H1 (cell line): ENCODE data around the gene SYNJ2. TPM values are rescaled to one million over a fixed set of nuclear protein-coding genes. Genes with fewer than 3 reads are reported as not detected.

Source experiments
- CTCF ChIA-PET: fragments of 300-600 bp; sonication (Branson Sonifier 250); formaldehyde crosslinking; loops from one replicate; lab custom pipeline; 2021; ENCODE audit not compliant: partially characterized antibody; lab: Charles Lee
- POLR2A ChIA-PET: fragments of 300-600 bp; sonication (Branson Sonifier 250); formaldehyde crosslinking; loops from one replicate; lab custom pipeline; 2021; ENCODE audit warnings: inconsistent platforms; ENCODE audit not compliant: partially characterized antibody; lab: Charles Lee
- DNase-seq, 2 experiments: peaks; one replicate each; pipeline versions ENCODE4 v3.0.0 to v3.0.0-alpha.2; 2010 to 2022; ENCODE audit warnings: low spot score in 2 of 2, low read depth in 1 of 2, mixed read lengths in 1 of 2
- FAIRE-seq: peaks from 2 replicates; lab custom pipeline; 2011; peaks lifted over from hg19 to GRCh38; lab: Jason Lieb, UNC
- H2AFZ ChIP-seq: 2 replicates; pipeline ENCODE4 v1.8.1; 2012; ENCODE audit warnings: low read length, inconsistent platforms
- H2AK5ac ChIP-seq: 2 replicates; pipeline ENCODE4 v1.6.1; 2013; ENCODE audit warnings: low read depth, low read length
- H2BK120ac ChIP-seq: replicated peaks from 2 replicates; pipeline ENCODE3; 2013; ENCODE audit warnings: low read depth, low read length, inconsistent platforms
- H2BK12ac ChIP-seq: 2 replicates; pipeline ENCODE4 v1.6.1; 2013; ENCODE audit warnings: low read depth, low read length
- H2BK15ac ChIP-seq: 2 replicates; pipeline ENCODE4 v1.6.1; 2013; ENCODE audit warnings: low read length
- H2BK20ac ChIP-seq: 2 replicates; pipeline ENCODE4 v1.6.1; 2013; ENCODE audit warnings: low read length
- H2BK5ac ChIP-seq: 2 replicates; pipeline ENCODE4 v1.6.1; 2013; ENCODE audit warnings: low read depth, low read length
- H3K14ac ChIP-seq: 2 replicates; pipeline ENCODE4 v1.6.1; 2013; ENCODE audit warnings: inconsistent platforms; ENCODE audit not compliant: insufficient read length
- H3K18ac ChIP-seq: 2 replicates; pipeline ENCODE4 v1.6.1; 2013; ENCODE audit warnings: low read length; ENCODE audit errors: extremely low read depth
- H3K23ac ChIP-seq: 2 replicates; pipeline ENCODE4 v1.6.1; 2013; ENCODE audit warnings: inconsistent platforms; ENCODE audit not compliant: insufficient read length
- H3K23me2 ChIP-seq: 2 replicates; pipeline ENCODE4 v1.6.1; 2013; ENCODE audit warnings: low read depth, low read length
- H3K27ac ChIP-seq: 2 replicates; pipeline ENCODE4 v1.6.1; 2011; ENCODE audit warnings: low read depth, low read length, inconsistent platforms
- H3K27me3 ChIP-seq, 4 experiments: replicated peaks in 1 of 4; 1 replicate in 1 of 4; 2 replicates in 3 of 4; pipeline versions ENCODE4 v1.6.1 to v1.8.1; 2011 to 2013; ENCODE audit warnings: low read length in 3 of 4, mild to moderate bottlenecking in 3 of 4, inconsistent platforms in 2 of 4, mixed read lengths in 2 of 4, moderate library complexity in 1 of 4; ENCODE audit not compliant: control insufficient read depth in 3 of 4, insufficient read depth in 3 of 4; ENCODE audit errors: extremely low read depth in 1 of 4
- H3K36me3 ChIP-seq, 4 experiments: 2 replicates each; pipeline versions ENCODE4 v1.6.1 to v1.8.1; 2011 to 2013; ENCODE audit warnings: mild to moderate bottlenecking in 4 of 4, low read length in 3 of 4, moderate library complexity in 2 of 4, control low read depth in 1 of 4, inconsistent platforms in 1 of 4; ENCODE audit not compliant: insufficient read depth in 4 of 4, control insufficient read depth in 2 of 4
- H3K4ac ChIP-seq: replicated peaks from 2 replicates; pipeline ENCODE3; 2013; ENCODE audit warnings: low read length, low read depth, mixed read lengths, inconsistent platforms; ENCODE audit not compliant: insufficient read length
- H3K4me1 ChIP-seq, 4 experiments: replicated peaks in 1 of 4; 1 replicate in 1 of 4; 2 replicates in 3 of 4; pipeline versions ENCODE4 v1.6.1 to v1.8.1; 2011 to 2013; ENCODE audit warnings: low read length in 3 of 4, inconsistent platforms in 2 of 4, mixed read lengths in 1 of 4; ENCODE audit not compliant: insufficient read depth in 4 of 4, control insufficient read depth in 3 of 4
- H3K4me2 ChIP-seq, 2 experiments: 2 replicates each; pipeline versions ENCODE4 v1.6.1 to v1.8.1; 2011 to 2013; ENCODE audit warnings: low read depth in 2 of 2, low read length in 2 of 2, control low read depth in 1 of 2, inconsistent platforms in 1 of 2, mild to moderate bottlenecking in 1 of 2; ENCODE audit not compliant: insufficient read depth in 1 of 2
- H3K4me3 ChIP-seq, 4 experiments: fragments of 200-600, 300-600 bp in 1 of 4; sonication (generic), shearing (Covaris generic), sonication (Bioruptor Twin) in 1 of 4; 2 replicates each; pipeline versions ENCODE4 v1.5.1 to v1.8.1; 2011 to 2016; ENCODE audit warnings: low read length in 4 of 4, low read depth in 3 of 4, control low read depth in 2 of 4, inconsistent platforms in 2 of 4, mild to moderate bottlenecking in 2 of 4, mixed read lengths in 1 of 4, moderate library complexity in 1 of 4; ENCODE audit not compliant: insufficient read depth in 2 of 4; ENCODE audit errors: extremely low read depth in 1 of 4
- H3K56ac ChIP-seq: replicated peaks from 2 replicates; pipeline ENCODE3; 2013; ENCODE audit warnings: low read depth, mild to moderate bottlenecking, mixed read lengths, low read length, inconsistent platforms; ENCODE audit not compliant: insufficient read length
- H3K79me1 ChIP-seq: 2 replicates; pipeline ENCODE4 v1.6.1; 2013; ENCODE audit warnings: low read depth, low read length, control low read depth
- H3K79me2 ChIP-seq, 2 experiments: 2 replicates each; pipeline versions ENCODE4 v1.6.1 to v1.8.1; 2012 to 2013; ENCODE audit warnings: low read length in 2 of 2, mild to moderate bottlenecking in 2 of 2, inconsistent platforms in 1 of 2; ENCODE audit not compliant: insufficient read depth in 2 of 2, control insufficient read depth in 1 of 2
- H3K9ac ChIP-seq, 4 experiments: replicated peaks in 1 of 4; 1 replicate in 1 of 4; 2 replicates in 3 of 4; pipeline versions ENCODE4 v1.6.1 to v1.8.1; 2011 to 2013; ENCODE audit warnings: low read depth in 3 of 4, low read length in 3 of 4, control low read depth in 2 of 4, mild to moderate bottlenecking in 2 of 4, moderate library complexity in 2 of 4, inconsistent platforms in 1 of 4; ENCODE audit errors: extremely low read depth in 1 of 4
- H3K9me3 ChIP-seq, 2 experiments: 2 replicates each; pipeline versions ENCODE4 v1.6.1 to v1.8.1; 2012 to 2013; ENCODE audit warnings: mild to moderate bottlenecking in 2 of 2, moderate library complexity in 2 of 2, control low read depth in 1 of 2, inconsistent platforms in 1 of 2, low read depth in 1 of 2, low read length in 1 of 2, mixed read lengths in 1 of 2; ENCODE audit not compliant: insufficient read depth in 2 of 2
- H4K20me1 ChIP-seq, 2 experiments: replicated peaks in 1 of 2; 2 replicates each; pipeline versions ENCODE3 to v1.8.1; 2011 to 2013; ENCODE audit warnings: inconsistent platforms in 2 of 2, low read length in 2 of 2, mild to moderate bottlenecking in 1 of 2; ENCODE audit not compliant: insufficient read depth in 2 of 2, control insufficient read depth in 1 of 2
- H4K5ac ChIP-seq: 2 replicates; pipeline ENCODE4 v1.6.1; 2013; ENCODE audit warnings: low read length, low read depth, mixed read lengths, inconsistent platforms; ENCODE audit not compliant: insufficient read length
- H4K8ac ChIP-seq: 2 replicates; pipeline ENCODE4 v1.8.0; 2013; ENCODE audit warnings: mild to moderate bottlenecking, moderate library complexity, low read length, inconsistent platforms; ENCODE audit not compliant: insufficient read depth; ENCODE audit errors: extremely low read depth
- H4K91ac ChIP-seq: replicated peaks from 2 replicates; pipeline ENCODE3; 2013; ENCODE audit warnings: low read length, mixed read lengths, inconsistent platforms; ENCODE audit not compliant: insufficient read length
- SUZ12 ChIP-seq: fragments of 200-600 bp; sonication (generic); IDR thresholded peaks from 2 replicates; pipeline ENCODE4 v1.6.1; 2012; ENCODE audit warnings: mild to moderate bottlenecking, inconsistent platforms, low read length, moderate library complexity, mixed read lengths
- TAF1 ChIP-seq: IDR thresholded peaks from 2 replicates; pipeline ENCODE4 v1.6.1; 2011; ENCODE audit warnings: mild to moderate bottlenecking, low read depth, low read length
- WGBS, 2 experiments: shearing (Covaris generic) in 1 of 2; methylation state at CpG; one replicate each; pipeline versions ENCODE4 v1.1.6 to v1.1.7; 2013 to 2015; ENCODE audit warnings: low lambda C conversion rate in 2 of 2, mixed read lengths in 2 of 2, inconsistent platforms in 1 of 2, low coverage in 1 of 2, missing lambda C conversion rate in 1 of 2; ENCODE audit not compliant: insufficient replicate concordance in 2 of 2, insufficient coverage in 1 of 2, insufficient read length in 1 of 2; ENCODE audit errors: extremely low coverage in 1 of 2, missing lambda C conversion rate in 1 of 2; 5-methylcytosine and 5-hydroxymethylcytosine counted together
- polyA plus RNA-seq, 7 experiments: library from polyadenylated mRNA; depleted of rRNA in 3 of 7; stranded (reverse) in 5 of 7; unstranded in 2 of 7; fragments of >200 nt in 5 of 7; fragments of 200-250 nt in 2 of 7; gene quantifications; 1 replicate in 5 of 7; 2 replicates in 1 of 7; 4 replicates in 1 of 7; pipeline versions ENCODE4 v1.2.1 to v1.2.3, GENCODE V29; 2011 to 2013; ENCODE audit warnings: missing spikeins in 2 of 7, mixed read lengths in 2 of 7
- total RNA-seq: library from RNA; stranded (reverse); fragmentation: NEBNext Ultra II Directional; extraction: Animal tissue kit (Norgen Biotek cat#: 25700); gene quantifications from 2 replicates; pipeline ENCODE4 v1.2.1, GENCODE V29; 2021

The SYNJ2 gene
- total and polyA plus RNA-seq, 2 of the 8 experiments (the other 6 are each of a cell fraction or from before 2014, with no cell fraction given), result 3.7 to 13.9 TPM

GRCh38 chr6:158092806-158093205 lies 111.1 kb downstream of the SYNJ2 start:
- no peak overlapping the region for H2BK15ac ChIP-seq
- H4K8ac ChIP-seq, result no peak overlapping the region
- no peaks in the 10 kb centered on the region for H4K20me1 ChIP-seq
- FAIRE-seq (no peak), DNase-seq (no peak)
- CTCF ChIA-PET, result interaction anchor here (0.8 kb wide), 1 partner anchor 71 kb away, joined by 3 read pairs; no protein-coding TSS in a partner anchor
- H3K56ac ChIP-seq, result no peak overlapping the region
- no peaks in the 10 kb centered on the region for H3K4me1 ChIP-seq
- no peak overlapping the region for H2BK20ac ChIP-seq
- H3K27me3 ChIP-seq, result no peaks in the 10 kb centered on the region; a peak in 1 of 7 replicates
- H3K9me3 ChIP-seq, result no peaks in the 10 kb centered on the region
- 91% methylated on average over 9 of the region's 9 CpGs; no CpG with 5 or more reads in 1 of the 2 experiments for WGBS, 2 experiments
- no peak overlapping the region for H3K14ac ChIP-seq
- POLR2A ChIA-PET, result no interaction called here
- H3K27ac ChIP-seq, result no peak overlapping the region
- TF ChIP-seq TAF1 (no peak), SUZ12 (no peak)
- no peak overlapping the region for H3K4ac ChIP-seq
- no peak overlapping the region for H2BK12ac ChIP-seq
- no peak overlapping the region for H3K4me3 ChIP-seq
- H3K23ac ChIP-seq, result no peak overlapping the region
- no peaks in the 10 kb centered on the region for H3K23me2 ChIP-seq
- H3K18ac ChIP-seq, result no peak overlapping the region
- H3K79me1 ChIP-seq, result no peaks in the 10 kb centered on the region
- H3K4me2 ChIP-seq, result no peak overlapping the region
- H4K91ac ChIP-seq, result no peak overlapping the region
- H3K36me3 ChIP-seq, result peaks cover 0 to 6% (median 1%) of the 10 kb centered on the region in 4 experiments; a peak in 2 of 8 replicates
- no peak overlapping the region for H3K9ac ChIP-seq
- H2AK5ac ChIP-seq, result no peak overlapping the region
- no peaks in the 10 kb centered on the region for H3K79me2 ChIP-seq
- no peak overlapping the region for H4K5ac ChIP-seq
- H2AFZ ChIP-seq, result no peak overlapping the region
- H2BK120ac ChIP-seq, result no peak overlapping the region
- no peak overlapping the region for H2BK5ac ChIP-seq
